Naive B cell (primary cell): ENCODE data around the gene UBE3D. TPM values are rescaled to one million over a fixed set of nuclear protein-coding genes. Genes with fewer than 3 reads are reported as not detected.
A peak's percentile ranks its signal among the peaks of the same experiment; 100 is the strongest.

Experiments
- ATAC-seq, 2 donors: fragments of 150-1000 bp; cut with Tn5 transposase; 2 replicates each; pipeline ENCODE4 v1.10.0; 2021; ENCODE audit warnings: low read depth in 2 of 2, mild to moderate bottlenecking in 2 of 2, moderate library complexity in 2 of 2
- DNase-seq: peaks from one replicate; pipeline ENCODE4 v3.0.0; 2022
- H3K27ac Mint-ChIP-seq, 6 donors: one replicate each; pipeline ENCODE4 v1.8.0; 2020 to 2022; ENCODE audit warnings: mild to moderate bottlenecking in 6 of 6, mixed read lengths in 6 of 6, moderate library complexity in 5 of 6, inconsistent platforms in 2 of 6
- H3K27me3 Mint-ChIP-seq, 3 donors: one replicate each; pipeline ENCODE4 v1.8.0; 2021 to 2022; ENCODE audit warnings: mixed read lengths in 3 of 3, mild to moderate bottlenecking in 1 of 3
- H3K36me3 Mint-ChIP-seq, 2 donors: one replicate each; pipeline ENCODE4 v1.8.0; 2020 to 2022; ENCODE audit warnings: mixed read lengths in 2 of 2, inconsistent platforms in 1 of 2, mild to moderate bottlenecking in 1 of 2
- H3K4me1 Mint-ChIP-seq, 3 donors: one replicate each; pipeline ENCODE4 v1.8.0; 2020 to 2022; ENCODE audit warnings: mixed read lengths in 3 of 3, inconsistent platforms in 1 of 3, mild to moderate bottlenecking in 1 of 3, moderate library complexity in 1 of 3
- H3K4me3 Mint-ChIP-seq, 8 donors: one replicate each; pipeline ENCODE4 v1.8.0; 2020 to 2022; ENCODE audit warnings: mild to moderate bottlenecking in 8 of 8, mixed read lengths in 8 of 8, moderate library complexity in 8 of 8, inconsistent platforms in 2 of 8
- H3K9me3 Mint-ChIP-seq, 7 donors: one replicate each; pipeline ENCODE4 v1.8.0; 2020 to 2022; ENCODE audit warnings: mixed read lengths in 7 of 7, mild to moderate bottlenecking in 5 of 7, inconsistent platforms in 2 of 7, moderate library complexity in 1 of 7
- polyA plus RNA-seq, 6 donors: library from polyadenylated mRNA; unstranded; fragments of 300-500 nt; fragmentation: Illumina TruSeq; gene quantifications; one replicate each; pipeline ENCODE4 v1.2.3, GENCODE V29; 2021; ENCODE audit warnings: low read depth in 6 of 6

Gene UBE3D
- polyA plus RNA-seq, 6 donors from 2014 or later = 1.4 to 4.6 (median 3.6) TPM

DNA sequence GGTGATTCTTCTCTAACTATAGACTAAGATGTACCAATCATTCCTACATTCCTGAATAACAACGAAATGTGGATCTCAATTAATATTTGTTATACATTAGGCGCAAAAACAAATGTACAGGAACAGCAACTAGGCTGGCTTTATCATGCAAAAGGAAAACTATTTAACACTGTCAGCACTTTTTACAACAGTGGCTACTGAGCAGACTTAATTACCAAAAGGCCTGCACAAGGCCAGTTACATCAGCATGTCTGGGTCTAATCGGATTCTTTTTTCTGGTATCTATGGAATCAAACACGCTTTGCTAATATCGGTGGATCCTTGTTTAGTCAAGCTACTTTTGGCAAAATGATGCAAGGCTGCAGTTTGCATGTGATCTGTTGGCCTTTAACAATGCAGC, 176.5 kb downstream of the UBE3D start:
- Mint-ChIP-seq H3K4me1 (no peaks in the 10 kb centered on the region), H3K4me3 (no peak overlapping the region), H3K27ac (no peak overlapping the region), H3K9me3 (no peaks in the 10 kb centered on the region), H3K36me3 (peaks cover 7 to 18% of the 10 kb centered on the region in 2 donors), H3K27me3 (no peaks in the 10 kb centered on the region)
- no peak for DNase-seq
- no peak for ATAC-seq

DNA sequence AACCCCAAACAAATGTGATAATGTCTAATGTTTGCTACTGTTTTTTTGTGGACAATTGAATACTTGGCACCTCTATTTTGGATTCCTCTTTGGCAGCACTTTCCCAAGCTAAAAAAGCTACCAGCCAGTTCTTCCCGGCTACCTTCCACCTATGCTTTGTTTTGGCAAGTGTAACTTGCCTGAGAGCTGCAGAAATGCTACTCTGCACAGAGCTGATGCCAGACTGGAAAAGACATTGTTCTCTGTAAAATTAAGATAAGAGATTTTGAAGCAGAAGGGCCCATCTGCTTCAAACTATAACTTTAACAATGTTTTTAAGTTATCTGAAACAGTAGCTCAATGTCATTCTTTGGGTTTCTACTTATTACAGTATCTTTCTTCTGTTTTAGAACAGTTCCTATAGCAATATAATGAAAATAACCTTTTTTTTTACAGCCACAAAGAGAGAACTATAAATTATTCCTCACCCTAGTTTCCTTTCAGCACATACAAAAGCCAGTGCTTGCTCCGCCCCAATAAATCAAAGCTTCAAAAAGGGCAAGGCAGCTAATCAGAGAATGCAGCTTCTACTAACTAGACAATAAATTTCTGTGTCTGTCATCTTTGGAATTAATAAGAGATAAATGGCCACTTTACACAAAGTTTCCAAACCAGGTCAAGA, 183.1 kb downstream of the UBE3D start:
- H3K36me3 Mint-ChIP-seq = no peaks in the 10 kb centered on the region
- DNase-seq = no peak
- ATAC-seq = no peak
- no peaks in the 10 kb centered on the region for H3K4me1 Mint-ChIP-seq
- H3K27ac Mint-ChIP-seq = no peak overlapping the region
- no peak overlapping the region for H3K4me3 Mint-ChIP-seq
- no peaks in the 10 kb centered on the region for H3K9me3 Mint-ChIP-seq
- peaks cover 0 to 7% (median 0%) of the 10 kb centered on the region in 3 donors for H3K27me3 Mint-ChIP-seq

DNA sequence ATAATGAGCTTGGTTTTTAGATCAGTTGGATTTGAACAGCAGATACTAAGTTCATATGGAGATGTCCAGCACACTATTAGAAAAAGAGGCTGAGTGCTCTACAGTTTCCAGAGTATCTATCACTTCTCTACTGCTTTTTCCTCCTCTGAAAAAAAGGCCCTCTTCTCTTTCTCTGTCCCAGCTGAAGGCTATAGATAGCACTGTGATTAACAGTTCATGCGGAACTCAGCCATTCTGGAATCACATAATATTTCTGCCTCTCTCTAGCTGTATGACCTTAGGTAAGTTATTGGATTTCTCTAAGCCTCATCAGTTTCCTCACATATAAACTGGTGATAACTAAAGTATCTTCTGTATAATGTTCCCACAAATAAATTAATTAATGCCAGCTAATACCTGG, 184.1 kb downstream of the UBE3D start:
- no peak overlapping the region for H3K27ac Mint-ChIP-seq
- ATAC-seq (no peak), DNase-seq (no peak)
- no peaks in the 10 kb centered on the region for H3K36me3 Mint-ChIP-seq
- H3K27me3 Mint-ChIP-seq = peaks cover 0 to 7% (median 0%) of the 10 kb centered on the region in 3 donors
- H3K4me3 Mint-ChIP-seq = no peak overlapping the region
- no peaks in the 10 kb centered on the region for H3K4me1 Mint-ChIP-seq
- no peaks in the 10 kb centered on the region for H3K9me3 Mint-ChIP-seq

DNA sequence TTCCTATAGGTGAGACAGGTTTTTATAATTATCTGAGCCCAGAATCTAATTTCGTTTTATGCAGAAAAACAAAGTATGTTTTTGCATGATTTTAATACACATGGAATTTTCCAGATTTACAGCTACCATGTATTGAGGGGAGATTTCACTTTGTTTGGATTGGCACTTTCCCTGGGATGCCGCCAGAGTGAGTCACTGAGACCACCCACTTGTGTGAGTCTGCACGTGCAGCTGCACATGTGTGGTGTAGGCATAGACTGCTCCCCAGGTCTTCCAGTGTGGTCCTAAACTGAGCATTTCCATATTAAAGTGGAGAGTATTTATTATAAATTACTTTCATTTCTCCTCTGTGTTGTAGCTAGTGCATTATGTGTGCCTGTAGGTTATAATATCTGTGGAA, 186.8 kb downstream of the UBE3D start:
- H3K4me3 Mint-ChIP-seq = no peak overlapping the region
- no peak overlapping the region for H3K27ac Mint-ChIP-seq
- no peak for DNase-seq
- no peaks in the 10 kb centered on the region for H3K9me3 Mint-ChIP-seq
- no peak for ATAC-seq
- no peaks in the 10 kb centered on the region for H3K36me3 Mint-ChIP-seq
- H3K4me1 Mint-ChIP-seq = no peaks in the 10 kb centered on the region
- H3K27me3 Mint-ChIP-seq = peaks cover 0 to 7% (median 0%) of the 10 kb centered on the region in 3 donors

DNA sequence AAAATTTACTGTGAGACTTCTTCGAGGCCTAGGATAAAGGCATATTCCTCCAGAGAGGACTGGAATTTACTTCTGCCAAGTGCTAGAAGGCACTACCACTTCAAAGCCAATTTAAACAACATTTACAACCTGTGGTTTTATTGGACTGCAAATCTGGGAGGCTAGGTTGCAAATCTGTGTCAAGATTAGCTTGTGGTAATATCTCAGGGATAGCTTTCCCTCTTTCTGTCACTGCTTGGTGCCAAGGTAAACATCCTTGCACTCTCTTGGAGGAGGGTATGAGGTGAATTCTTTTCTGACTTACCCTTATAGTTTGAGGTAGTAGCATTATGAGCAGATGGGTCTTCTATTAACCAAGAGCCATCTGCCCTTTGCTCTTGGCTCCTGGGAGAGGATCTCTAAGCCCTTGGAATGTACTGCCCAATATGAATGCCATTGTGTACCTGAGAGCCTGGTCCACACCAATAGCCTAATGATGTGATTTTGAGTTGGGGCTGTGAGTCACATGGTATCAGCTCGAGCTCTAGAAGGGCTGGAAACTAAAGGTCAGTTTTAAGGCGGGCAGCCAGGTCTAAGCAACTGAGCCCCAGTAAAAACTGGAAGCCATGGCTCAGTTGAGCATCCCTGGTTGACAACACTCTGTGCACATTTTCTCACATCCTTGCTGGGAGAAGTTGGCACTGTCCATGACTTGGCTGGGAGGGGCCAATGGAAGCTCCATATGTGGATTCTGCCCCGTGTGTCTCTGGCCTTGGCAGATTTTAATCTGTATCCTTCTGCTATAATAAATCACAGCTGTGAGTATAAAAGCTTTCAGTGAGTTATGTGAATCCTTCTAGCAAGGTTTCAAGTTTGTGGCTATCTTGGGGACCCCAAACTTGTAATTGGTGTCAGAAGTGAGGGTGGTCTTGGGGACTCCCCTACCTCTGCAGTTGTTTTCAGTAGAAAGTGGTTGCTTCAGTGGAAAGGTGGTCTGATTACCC, 188.1 kb downstream of the UBE3D start:
- ATAC-seq (no peak), DNase-seq (no peak)
- no peaks in the 10 kb centered on the region for H3K9me3 Mint-ChIP-seq
- no peaks in the 10 kb centered on the region for H3K4me1 Mint-ChIP-seq
- peaks cover 0 to 7% (median 0%) of the 10 kb centered on the region in 3 donors for H3K27me3 Mint-ChIP-seq
- H3K36me3 Mint-ChIP-seq = no peaks in the 10 kb centered on the region
- H3K4me3 Mint-ChIP-seq = no peak overlapping the region
- no peak overlapping the region for H3K27ac Mint-ChIP-seq

GRCh38 chr6:82875573-82876185, 190.0 kb downstream of the UBE3D start:
- H3K9me3 Mint-ChIP-seq = no peaks in the 10 kb centered on the region
- no peaks in the 10 kb centered on the region for H3K36me3 Mint-ChIP-seq
- no peak for DNase-seq
- no peak overlapping the region for H3K27ac Mint-ChIP-seq
- no peaks in the 10 kb centered on the region for H3K27me3 Mint-ChIP-seq
- H3K4me3 Mint-ChIP-seq = no peak overlapping the region
- H3K4me1 Mint-ChIP-seq = no peaks in the 10 kb centered on the region
- ATAC-seq = no peak

GRCh38 chr6:82874867-82875266, 190.8 kb downstream of the UBE3D start:
- Mint-ChIP-seq H3K4me3 (no peak overlapping the region), H3K9me3 (no peaks in the 10 kb centered on the region), H3K27ac (peak overlapping the region in 1 of 6 donors; percentile 3), H3K36me3 (no peaks in the 10 kb centered on the region), H3K4me1 (no peaks in the 10 kb centered on the region), H3K27me3 (no peaks in the 10 kb centered on the region)
- ATAC-seq (no peak), DNase-seq (no peak)

GRCh38 chr6:82872185-82872584, 193.5 kb downstream of the UBE3D start:
- peaks cover 0 to 5% (median 0%) of the 10 kb centered on the region in 7 donors for H3K9me3 Mint-ChIP-seq
- H3K4me1 Mint-ChIP-seq = no peaks in the 10 kb centered on the region
- DNase-seq (no peak), ATAC-seq (no peak)
- H3K36me3 Mint-ChIP-seq = no peaks in the 10 kb centered on the region
- H3K27ac Mint-ChIP-seq = no peak overlapping the region
- H3K4me3 Mint-ChIP-seq = no peak overlapping the region
- no peaks in the 10 kb centered on the region for H3K27me3 Mint-ChIP-seq

DNA sequence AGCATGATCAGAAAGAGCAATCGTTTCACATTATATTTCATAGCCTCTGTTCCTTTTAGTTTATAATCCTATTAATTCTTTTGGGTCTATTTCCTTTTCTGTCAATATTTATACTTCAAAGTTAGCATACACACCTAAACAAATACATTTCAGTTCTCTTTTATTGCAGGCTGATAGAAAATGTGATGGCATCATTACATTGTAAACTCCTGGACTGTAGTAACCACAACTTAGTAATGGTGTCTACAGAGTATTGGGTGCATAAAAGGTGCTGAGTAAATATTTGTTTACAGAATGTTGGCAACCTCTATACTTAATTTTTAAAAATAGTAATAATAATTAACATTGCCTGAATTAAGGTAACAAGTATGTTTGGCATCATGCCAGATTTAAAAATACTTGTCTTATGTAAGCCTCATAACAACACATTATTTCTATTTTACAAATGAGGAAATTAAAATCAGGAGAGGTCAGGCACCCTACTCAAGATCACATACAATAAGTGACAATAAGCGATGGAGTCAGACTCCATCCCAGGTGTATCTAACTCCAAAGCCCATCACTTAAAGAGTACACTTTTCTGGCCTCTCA, 195.0 kb downstream of the UBE3D start:
- no peaks in the 10 kb centered on the region for H3K4me1 Mint-ChIP-seq
- no peak overlapping the region for H3K27ac Mint-ChIP-seq
- no peaks in the 10 kb centered on the region for H3K36me3 Mint-ChIP-seq
- no peaks in the 10 kb centered on the region for H3K27me3 Mint-ChIP-seq
- H3K4me3 Mint-ChIP-seq = no peak overlapping the region
- peaks cover 0 to 5% (median 0%) of the 10 kb centered on the region in 7 donors for H3K9me3 Mint-ChIP-seq
- no peak for DNase-seq
- ATAC-seq = no peak

DNA sequence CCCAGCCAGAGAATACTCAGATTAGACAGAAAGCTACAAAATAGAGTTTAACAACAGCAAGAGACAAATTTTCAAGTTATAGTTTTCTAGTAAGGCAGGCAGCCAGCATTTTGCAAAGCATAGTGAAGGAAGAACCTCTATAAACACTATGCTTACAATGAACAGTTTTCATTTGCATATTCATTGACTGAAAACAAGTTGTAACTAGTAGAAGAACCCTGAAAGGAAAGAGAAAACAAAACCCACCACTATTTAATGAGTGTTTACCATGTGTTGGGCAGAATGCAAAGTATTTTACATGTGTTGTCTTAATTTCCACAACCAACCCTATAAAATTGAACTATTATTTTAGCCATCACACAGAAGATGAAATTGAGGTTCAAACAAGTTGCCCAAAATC, 196.1 kb downstream of the UBE3D start:
- Mint-ChIP-seq H3K9me3 (peaks cover 0 to 6% (median 0%) of the 10 kb centered on the region in 7 donors), H3K36me3 (no peaks in the 10 kb centered on the region)

DNA sequence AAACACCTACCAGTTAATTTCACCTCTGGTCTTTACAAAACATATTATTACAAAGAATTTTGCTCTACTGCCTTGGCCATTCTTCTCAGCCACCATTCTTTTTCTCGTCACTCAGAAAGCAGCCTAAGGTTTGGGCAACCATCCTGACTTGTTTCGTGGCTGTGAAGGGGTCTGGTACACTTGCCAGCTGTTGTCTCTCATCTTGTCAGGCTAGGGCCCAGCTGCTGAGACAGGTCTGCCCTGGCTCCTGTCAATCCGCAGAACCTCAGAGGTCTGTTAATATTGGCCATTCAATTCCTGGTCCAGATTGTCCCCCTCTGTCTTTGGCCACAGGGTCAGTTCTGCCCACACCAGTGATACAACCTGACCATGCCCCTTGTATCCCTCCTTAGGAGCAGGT, 197.7 kb downstream of the UBE3D start:
- peaks cover 0 to 13% (median 2%) of the 10 kb centered on the region in 7 donors for H3K9me3 Mint-ChIP-seq
- H3K36me3 Mint-ChIP-seq = no peaks in the 10 kb centered on the region
- ATAC-seq = no peak
- no peak for DNase-seq
- no peak overlapping the region for H3K4me3 Mint-ChIP-seq
- no peaks in the 10 kb centered on the region for H3K4me1 Mint-ChIP-seq
- no peak overlapping the region for H3K27ac Mint-ChIP-seq
- H3K27me3 Mint-ChIP-seq = no peaks in the 10 kb centered on the region

More for the DNA sequence above, 196.1 kb downstream of the UBE3D start:
- ATAC-seq = no peak
- Mint-ChIP-seq H3K4me3 (no peak overlapping the region), H3K27ac (no peak overlapping the region), H3K27me3 (no peaks in the 10 kb centered on the region), H3K4me1 (no peaks in the 10 kb centered on the region)
- no peak for DNase-seq

DNA sequence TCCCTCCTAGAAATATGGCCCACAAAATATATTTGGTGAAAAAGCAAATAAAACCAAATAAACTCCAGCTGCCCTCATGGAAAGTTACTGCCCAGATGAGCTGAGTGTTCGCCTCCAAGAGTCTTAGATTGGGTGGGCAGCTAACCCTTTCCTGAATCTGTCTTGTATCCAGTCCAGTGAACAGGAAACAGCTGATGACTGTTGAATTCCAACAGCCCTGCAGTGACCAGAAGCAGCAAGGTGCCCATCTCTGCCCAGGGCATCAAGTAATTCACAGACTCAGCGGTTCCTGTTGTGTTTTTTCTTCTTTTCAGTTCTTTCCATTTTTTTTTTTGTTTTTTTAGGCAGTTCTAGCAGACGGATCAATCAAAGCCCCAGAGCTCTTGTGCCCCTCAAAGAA, 199.2 kb downstream of the UBE3D start:
- Mint-ChIP-seq H3K36me3 (no peaks in the 10 kb centered on the region), H3K27me3 (no peaks in the 10 kb centered on the region), H3K4me3 (no peak overlapping the region), H3K27ac (no peak overlapping the region), H3K4me1 (no peaks in the 10 kb centered on the region), H3K9me3 (peaks cover 0 to 13% (median 3%) of the 10 kb centered on the region in 7 donors)
- ATAC-seq = no peak
- no peak for DNase-seq

GRCh38 chr6:82865461-82865860, 200.2 kb downstream of the UBE3D start:
- H3K4me1 Mint-ChIP-seq = no peaks in the 10 kb centered on the region
- no peak overlapping the region for H3K27ac Mint-ChIP-seq
- DNase-seq (no peak), ATAC-seq (no peak)
- no peak overlapping the region for H3K4me3 Mint-ChIP-seq
- no peaks in the 10 kb centered on the region for H3K36me3 Mint-ChIP-seq
- no peaks in the 10 kb centered on the region for H3K27me3 Mint-ChIP-seq
- H3K9me3 Mint-ChIP-seq = peaks cover 0 to 13% (median 3%) of the 10 kb centered on the region in 7 donors
